GM06990 (cell line): ENCODE data around the gene BAX.
A peak's percentile ranks its signal among the peaks of the same experiment; 100 is the strongest.

Experiments used
- DNase-seq: peaks from one replicate; pipeline ENCODE4 v3.0.0-alpha.2; 2011; ENCODE audit not compliant: insufficient read length; ENCODE audit errors: extremely low read depth
- H3K27me3 ChIP-seq: replicated peaks from 2 replicates; pipeline ENCODE4 v1.6.0; 2011; ENCODE audit warnings: low read length; ENCODE audit not compliant: control insufficient read depth, insufficient read depth
- H3K36me3 ChIP-seq: 2 replicates; pipeline ENCODE4 v1.5.1; 2011; ENCODE audit warnings: low read length; ENCODE audit not compliant: control insufficient read depth, insufficient read depth
- H3K4me3 ChIP-seq: replicated peaks from 2 replicates; pipeline ENCODE4 v1.5.1; 2011; ENCODE audit warnings: low read depth, mild to moderate bottlenecking, control low read depth, low read length
- TF ChIP-seq, protein P1 (sequence below): IDR thresholded peaks from 2 replicates; pipeline ENCODE4 v1.5.1; 2011; ENCODE audit warnings: low read length, control low read depth, mild to moderate bottlenecking, inconsistent platforms; ENCODE audit not compliant: insufficient read depth, poor library complexity, severe bottlenecking

BAX gene

GRCh38 chr19:48950159-48950558 is 4.5 kb upstream of the BAX start:
- H3K4me3 ChIP-seq, result no peak overlapping the region
- TF ChIP-seq, protein P1, sequence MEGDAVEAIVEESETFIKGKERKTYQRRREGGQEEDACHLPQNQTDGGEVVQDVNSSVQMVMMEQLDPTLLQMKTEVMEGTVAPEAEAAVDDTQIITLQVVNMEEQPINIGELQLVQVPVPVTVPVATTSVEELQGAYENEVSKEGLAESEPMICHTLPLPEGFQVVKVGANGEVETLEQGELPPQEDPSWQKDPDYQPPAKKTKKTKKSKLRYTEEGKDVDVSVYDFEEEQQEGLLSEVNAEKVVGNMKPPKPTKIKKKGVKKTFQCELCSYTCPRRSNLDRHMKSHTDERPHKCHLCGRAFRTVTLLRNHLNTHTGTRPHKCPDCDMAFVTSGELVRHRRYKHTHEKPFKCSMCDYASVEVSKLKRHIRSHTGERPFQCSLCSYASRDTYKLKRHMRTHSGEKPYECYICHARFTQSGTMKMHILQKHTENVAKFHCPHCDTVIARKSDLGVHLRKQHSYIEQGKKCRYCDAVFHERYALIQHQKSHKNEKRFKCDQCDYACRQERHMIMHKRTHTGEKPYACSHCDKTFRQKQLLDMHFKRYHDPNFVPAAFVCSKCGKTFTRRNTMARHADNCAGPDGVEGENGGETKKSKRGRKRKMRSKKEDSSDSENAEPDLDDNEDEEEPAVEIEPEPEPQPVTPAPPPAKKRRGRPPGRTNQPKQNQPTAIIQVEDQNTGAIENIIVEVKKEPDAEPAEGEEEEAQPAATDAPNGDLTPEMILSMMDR, result no peak
- DNase-seq, result no peak
- H3K27me3 ChIP-seq, result no peaks in the 10 kb centered on the region
- H3K36me3 ChIP-seq, result no peaks in the 10 kb centered on the region

- no peak for DNase-seq
- TF ChIP-seq, protein P1, result no peak
- H3K4me3 ChIP-seq, result no peak overlapping the region
- H3K27me3 ChIP-seq, result no peaks in the 10 kb centered on the region
- H3K36me3 ChIP-seq, result peaks cover under 1% of the 10 kb centered on the region
Observed at GRCh38 chr19:48950830-48951519, 3.7 kb upstream of the BAX start.

DNA sequence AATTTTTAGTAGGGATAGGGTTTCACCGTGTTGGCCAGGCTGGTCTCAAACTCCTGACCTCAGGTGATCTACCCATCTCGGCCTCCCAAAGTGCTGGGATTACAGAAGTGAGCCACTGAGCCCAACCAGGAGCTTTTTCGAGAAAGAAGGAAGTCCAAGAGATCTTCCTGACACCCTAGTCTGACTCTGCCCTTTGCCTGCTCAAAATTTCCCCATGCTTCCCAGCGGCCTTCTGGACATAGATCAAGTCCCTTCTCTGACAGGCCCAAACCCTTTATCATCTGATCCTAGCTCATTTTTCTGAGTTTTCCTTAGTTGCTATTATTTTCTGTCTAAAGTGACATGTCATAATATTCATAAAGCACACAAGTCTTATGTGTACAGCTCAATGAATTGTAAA is 1.5 kb upstream of the BAX start:
- no peak overlapping the region for H3K4me3 ChIP-seq
- no peaks in the 10 kb centered on the region for H3K27me3 ChIP-seq
- DNase-seq, result no peak
- peaks cover 10% of the 10 kb centered on the region for H3K36me3 ChIP-seq
- TF ChIP-seq, protein P1, result no peak

GRCh38 chr19:48953990-48954594 is 583 bp upstream of the BAX start:
- no peak for DNase-seq
- H3K36me3 ChIP-seq, result peaks cover 10% of the 10 kb centered on the region
- TF ChIP-seq, protein P1, result no peak
- no peaks in the 10 kb centered on the region for H3K27me3 ChIP-seq
- H3K4me3 ChIP-seq, result peak overlapping the region; percentile 44

DNA sequence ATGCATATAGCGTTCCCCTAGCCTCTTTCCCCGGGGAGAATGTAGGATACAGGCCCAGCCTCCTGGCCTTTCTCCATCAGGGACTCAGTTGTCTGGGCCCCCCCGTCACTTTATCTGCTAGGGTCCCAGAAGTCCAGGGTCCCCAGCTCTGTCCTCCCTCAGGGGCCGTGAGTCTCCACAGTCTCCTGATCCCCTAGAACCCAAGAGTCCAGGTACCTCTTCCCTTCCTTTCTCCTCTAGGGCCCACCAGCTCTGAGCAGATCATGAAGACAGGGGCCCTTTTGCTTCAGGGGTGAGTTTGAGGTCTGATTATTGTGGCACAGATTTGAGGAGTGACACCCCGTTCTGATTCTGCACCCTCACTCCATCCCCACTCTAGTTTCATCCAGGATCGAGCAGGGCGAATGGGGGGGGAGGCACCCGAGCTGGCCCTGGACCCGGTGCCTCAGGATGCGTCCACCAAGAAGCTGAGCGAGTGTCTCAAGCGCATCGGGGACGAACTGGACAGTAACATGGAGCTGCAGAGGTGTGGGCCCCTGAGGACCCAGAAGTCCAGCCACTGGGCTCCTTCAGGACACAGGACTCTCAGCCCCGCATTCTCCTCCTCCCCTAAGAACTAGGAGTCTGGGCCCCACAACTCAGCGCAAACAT is 758 bp downstream of the BAX start:
- H3K27me3 ChIP-seq, result no peaks in the 10 kb centered on the region
- H3K36me3 ChIP-seq, result peaks cover 10% of the 10 kb centered on the region
- H3K4me3 ChIP-seq, result peak overlapping the region; percentile 90
- DNase-seq, result no peak
- TF ChIP-seq, protein P1, result no peak
